Measurements from ENCODE around the gene ZCCHC7. TPM values are rescaled to one million over a fixed set of nuclear protein-coding genes. Genes with fewer than 3 reads are reported as not detected.

The ZCCHC7 gene
- total RNA-seq, 1 donor from 2014 or later: 25.1 TPM

DNA sequence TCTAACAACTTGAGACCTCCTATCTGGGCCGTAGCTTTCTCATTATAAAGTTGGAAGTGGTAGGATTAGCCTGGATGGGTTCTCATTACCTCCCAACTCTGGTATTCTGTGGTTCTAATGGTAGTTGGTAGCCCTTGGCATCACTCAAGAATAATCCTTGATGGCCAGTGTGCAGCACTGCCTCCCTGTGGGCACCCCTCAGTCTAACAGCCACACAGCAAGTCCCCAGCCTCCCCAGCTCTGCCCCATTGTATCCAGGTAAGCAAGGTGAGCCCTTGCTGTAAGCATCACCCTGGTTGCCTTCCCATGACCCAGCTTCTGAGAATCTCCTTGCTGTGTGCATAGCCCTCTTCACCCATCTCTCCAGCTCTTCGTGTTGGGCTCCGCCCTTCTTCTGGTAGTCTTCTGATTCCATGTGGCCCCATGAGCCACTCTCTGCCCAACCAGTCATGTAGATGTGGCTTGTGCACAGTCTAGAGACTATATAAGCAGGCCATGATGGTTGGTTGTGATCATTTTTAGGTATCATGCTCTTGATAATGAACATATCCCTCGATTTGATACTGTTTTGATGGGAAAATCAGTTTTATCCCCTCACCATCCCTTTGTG, 244.5 kb downstream of the ZCCHC7 start:
- Histone ChIP-seq H3K9me3 (no peaks in the 10 kb centered on the region), H3K4me3 (no peak overlapping the region), H3K27ac (no peak overlapping the region), H3K4me1 (no peaks in the 10 kb centered on the region), H3K36me3 (no peaks in the 10 kb centered on the region), H3K27me3 (no peaks in the 10 kb centered on the region)
- no peak for DNase-seq (ENCODE audit: low spot score in 2 of 2)
- TF ChIP-seq, protein P1, sequence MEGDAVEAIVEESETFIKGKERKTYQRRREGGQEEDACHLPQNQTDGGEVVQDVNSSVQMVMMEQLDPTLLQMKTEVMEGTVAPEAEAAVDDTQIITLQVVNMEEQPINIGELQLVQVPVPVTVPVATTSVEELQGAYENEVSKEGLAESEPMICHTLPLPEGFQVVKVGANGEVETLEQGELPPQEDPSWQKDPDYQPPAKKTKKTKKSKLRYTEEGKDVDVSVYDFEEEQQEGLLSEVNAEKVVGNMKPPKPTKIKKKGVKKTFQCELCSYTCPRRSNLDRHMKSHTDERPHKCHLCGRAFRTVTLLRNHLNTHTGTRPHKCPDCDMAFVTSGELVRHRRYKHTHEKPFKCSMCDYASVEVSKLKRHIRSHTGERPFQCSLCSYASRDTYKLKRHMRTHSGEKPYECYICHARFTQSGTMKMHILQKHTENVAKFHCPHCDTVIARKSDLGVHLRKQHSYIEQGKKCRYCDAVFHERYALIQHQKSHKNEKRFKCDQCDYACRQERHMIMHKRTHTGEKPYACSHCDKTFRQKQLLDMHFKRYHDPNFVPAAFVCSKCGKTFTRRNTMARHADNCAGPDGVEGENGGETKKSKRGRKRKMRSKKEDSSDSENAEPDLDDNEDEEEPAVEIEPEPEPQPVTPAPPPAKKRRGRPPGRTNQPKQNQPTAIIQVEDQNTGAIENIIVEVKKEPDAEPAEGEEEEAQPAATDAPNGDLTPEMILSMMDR (IDR thresholded peaks at IDR 0.05): no peak
- intact Hi-C loops (cut with DNase I): loop anchor here (10.0 kb wide), 1 partner anchor 60 kb away; the partner anchor contains the start of gene GRHPR

DNA sequence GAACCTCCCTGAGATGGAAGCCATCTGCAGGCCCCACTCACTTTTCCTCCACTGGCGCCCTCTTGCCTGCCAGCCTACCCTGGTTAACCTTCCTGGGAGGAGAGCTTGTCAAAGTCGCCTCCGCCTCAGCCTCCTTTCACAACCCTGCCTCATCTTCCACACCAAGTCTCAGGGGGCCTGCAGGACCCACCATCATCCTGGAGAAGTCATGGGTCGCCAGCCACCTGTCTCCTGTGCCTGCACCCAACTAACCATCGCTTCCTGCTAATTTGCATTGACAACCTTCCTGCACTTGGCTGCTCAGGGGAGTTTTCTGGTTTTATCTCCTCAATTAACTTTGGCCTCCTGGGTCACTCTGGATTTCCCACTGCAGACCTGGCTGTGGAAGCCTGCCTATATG, 249.3 kb downstream of the ZCCHC7 start:
- no peaks in the 10 kb centered on the region for H3K27me3 ChIP-seq
- intact Hi-C loops (cut with DNase I): loop anchor here (10.0 kb wide), 1 partner anchor 55 kb away; the partner anchor contains the start of gene GRHPR

DNA sequence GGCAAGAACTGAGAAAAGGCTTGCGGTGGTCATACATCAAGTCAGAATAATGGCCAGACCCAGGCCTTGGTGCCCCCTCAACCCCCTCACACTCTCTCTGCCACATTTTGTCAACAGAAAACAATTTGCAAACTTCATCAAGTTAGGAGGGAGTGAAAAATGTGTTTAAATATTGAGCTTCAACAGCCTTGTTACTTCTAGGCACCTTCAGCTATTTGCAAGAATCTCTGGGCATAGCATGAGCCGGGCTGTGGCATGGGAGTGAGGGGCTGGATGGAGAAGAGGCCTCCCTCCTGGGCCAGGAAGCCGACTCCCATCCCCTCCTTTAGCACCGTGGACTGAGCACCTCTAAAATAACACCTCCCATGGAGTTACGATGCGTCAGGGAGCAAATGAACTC, 249.9 kb downstream of the ZCCHC7 start:
- no peaks in the 10 kb centered on the region for H3K36me3 ChIP-seq
- no peaks in the 10 kb centered on the region for H3K27me3 ChIP-seq
- H3K4me1 ChIP-seq: no peaks in the 10 kb centered on the region
- no peak overlapping the region for H3K4me3 ChIP-seq
- no peak for DNase-seq (ENCODE audit: low spot score in 2 of 2)
- no peak overlapping the region for H3K27ac ChIP-seq
- no peaks in the 10 kb centered on the region for H3K9me3 ChIP-seq
- TF ChIP-seq, protein P1 (IDR thresholded peaks at IDR 0.05): no peak
- intact Hi-C loops (cut with DNase I): no loop called here

More for the DNA sequence above, 249.3 kb downstream of the ZCCHC7 start:
- H3K4me3 ChIP-seq: no peak overlapping the region
- DNase-seq (ENCODE audit: low spot score in 2 of 2): no peak
- no peaks in the 10 kb centered on the region for H3K9me3 ChIP-seq
- no peaks in the 10 kb centered on the region for H3K36me3 ChIP-seq
- H3K4me1 ChIP-seq: no peaks in the 10 kb centered on the region
- no peak overlapping the region for H3K27ac ChIP-seq
- TF ChIP-seq, protein P1 (IDR thresholded peaks at IDR 0.05): no peak

DNA sequence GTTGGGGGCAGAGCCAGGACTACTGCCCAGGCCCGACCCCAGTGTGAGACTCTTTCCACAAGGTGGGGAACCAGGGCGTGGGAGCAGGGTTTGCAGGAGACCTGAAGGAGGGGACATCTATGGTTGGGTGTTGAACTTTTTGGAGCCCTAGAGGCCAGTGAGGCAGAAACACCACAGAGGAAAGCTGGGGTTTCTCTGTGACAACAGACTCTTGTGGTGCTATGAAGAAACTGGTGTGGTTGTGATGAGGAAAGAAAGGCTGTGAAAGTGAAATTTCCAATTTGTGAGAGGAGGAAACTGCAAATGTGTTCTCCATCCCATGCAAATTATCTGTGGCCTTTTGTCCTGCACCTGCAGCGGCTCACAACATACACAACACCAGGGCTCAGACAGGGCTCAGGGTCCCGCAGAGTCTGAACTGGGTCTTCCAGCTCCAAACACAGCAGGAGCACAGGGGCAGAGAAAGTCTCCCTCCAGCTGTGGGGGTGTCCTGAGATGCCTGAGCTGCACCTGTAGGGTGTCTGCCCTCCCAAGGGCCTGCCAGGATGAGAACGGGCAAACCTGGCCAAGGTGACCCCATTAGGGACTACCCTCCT, 250.7 kb downstream of the ZCCHC7 start:
- H3K27me3 ChIP-seq: no peaks in the 10 kb centered on the region
- TF ChIP-seq, protein P1 (IDR thresholded peaks at IDR 0.05): no peak
- H3K36me3 ChIP-seq: no peaks in the 10 kb centered on the region
- no peak overlapping the region for H3K27ac ChIP-seq
- H3K4me3 ChIP-seq: no peak overlapping the region
- intact Hi-C loops (cut with DNase I): no loop called here
- H3K4me1 ChIP-seq: no peaks in the 10 kb centered on the region
- no peak for DNase-seq (ENCODE audit: low spot score in 2 of 2)
- H3K9me3 ChIP-seq: no peaks in the 10 kb centered on the region

DNA sequence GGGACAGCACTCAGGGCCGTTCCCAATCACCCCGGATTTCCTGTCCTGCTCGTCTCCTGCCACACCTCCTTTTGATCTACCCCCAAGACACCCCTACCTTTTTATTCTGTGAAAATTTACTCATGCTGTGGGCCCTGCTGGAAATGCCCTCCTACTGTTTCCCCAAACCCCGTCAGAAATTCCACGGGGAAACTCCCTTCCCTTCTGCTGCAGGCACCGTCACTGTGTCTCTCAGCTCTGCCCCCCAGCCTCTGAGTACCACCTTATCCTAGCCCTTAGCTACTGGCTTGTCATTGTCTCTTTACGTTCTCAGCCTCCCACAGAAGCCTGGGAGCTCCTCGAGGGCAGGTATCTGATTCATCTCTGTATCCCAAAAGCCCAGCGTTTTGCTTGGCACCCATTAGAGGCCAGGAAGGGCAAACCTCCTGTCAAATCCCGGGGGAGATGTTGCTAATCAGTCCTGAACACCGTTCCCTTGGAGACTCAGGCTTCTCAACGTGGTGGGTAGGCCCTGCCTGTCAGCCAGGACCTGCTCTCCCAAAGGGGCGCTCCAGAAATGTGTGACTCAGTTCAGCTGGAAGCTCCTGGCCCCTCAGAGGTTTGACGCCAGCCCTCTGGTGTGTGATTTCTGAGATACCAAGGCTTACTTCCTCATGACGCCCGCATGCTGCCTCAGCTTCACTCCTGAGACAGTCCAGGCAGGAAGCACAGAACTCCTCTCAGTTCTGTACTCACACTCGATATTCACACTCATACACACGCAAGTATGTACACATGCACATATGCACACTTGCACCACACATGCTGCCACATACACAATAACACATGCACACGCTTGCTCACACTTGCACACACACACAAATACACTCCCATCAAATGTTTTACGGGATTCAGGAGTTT, 251.4 kb downstream of the ZCCHC7 start:
- no peak overlapping the region for H3K4me3 ChIP-seq
- H3K36me3 ChIP-seq: no peaks in the 10 kb centered on the region
- intact Hi-C loops (cut with DNase I): no loop called here
- H3K27me3 ChIP-seq: no peaks in the 10 kb centered on the region
- TF ChIP-seq, protein P1 (IDR thresholded peaks at IDR 0.05): no peak
- H3K4me1 ChIP-seq: no peaks in the 10 kb centered on the region
- no peak overlapping the region for H3K27ac ChIP-seq
- DNase-seq (ENCODE audit: low spot score in 2 of 2): no peak
- no peaks in the 10 kb centered on the region for H3K9me3 ChIP-seq
